Activated CD4-positive, alpha-beta T cell treated with anti-CD3 and anti-CD28 coated beads, Interleukin-2, Interleukin-6, amounts not matched to agents 100 ng/mL and 50 ng/mL, durations not matched to agents 16 hours and 8 hours (primary cell): ENCODE data around the gene KLHL17.

ENCODE experiments used
- DNase-seq: peaks from one replicate; pipeline ENCODE4 v3.0.0-alpha.2; 2020

KLHL17 gene

DNA sequence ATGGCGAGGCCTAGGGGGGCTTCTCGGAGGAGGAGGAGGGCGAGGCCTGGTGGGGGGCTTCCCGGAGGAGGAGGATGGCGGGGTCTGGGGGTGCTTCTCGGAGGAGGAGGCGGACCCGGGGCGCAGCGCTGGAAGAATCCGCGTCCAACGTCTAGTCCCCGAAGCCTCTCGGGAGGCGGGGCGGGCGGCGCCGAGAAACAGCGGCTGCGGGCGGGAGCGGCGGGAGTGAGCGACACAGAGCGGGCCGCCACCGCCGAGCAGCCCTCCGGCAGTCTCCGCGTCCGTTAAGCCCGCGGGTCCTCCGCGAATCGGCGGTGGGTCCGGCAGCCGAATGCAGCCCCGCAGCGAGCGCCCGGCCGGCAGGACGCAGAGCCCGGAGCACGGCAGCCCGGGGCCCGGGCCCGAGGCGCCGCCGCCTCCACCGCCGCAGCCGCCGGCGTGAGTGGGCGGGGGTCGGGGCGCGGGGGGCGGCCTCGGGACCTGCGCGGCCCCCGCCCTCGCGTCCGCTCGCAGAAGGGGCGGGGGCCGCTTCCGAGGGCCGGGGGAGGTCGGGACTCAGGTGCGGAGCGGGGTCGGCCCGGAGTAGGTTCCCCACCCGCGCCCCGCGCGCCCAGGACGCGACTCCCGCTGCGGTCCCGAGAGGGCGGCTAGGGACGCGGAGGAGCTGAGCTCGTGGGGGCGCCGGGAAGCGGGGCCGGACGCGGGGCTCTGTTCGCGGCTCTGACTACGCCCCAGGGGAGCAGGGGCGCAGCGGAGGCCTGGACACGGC, at the start of gene KLHL17:
KLHL17 (plus strand) TSS at position 222 of the 769 bp plus-strand sequence; CDS start at position 332, 110 bp downstream.
- peak; percentile 89 for DNase-seq

DNA sequence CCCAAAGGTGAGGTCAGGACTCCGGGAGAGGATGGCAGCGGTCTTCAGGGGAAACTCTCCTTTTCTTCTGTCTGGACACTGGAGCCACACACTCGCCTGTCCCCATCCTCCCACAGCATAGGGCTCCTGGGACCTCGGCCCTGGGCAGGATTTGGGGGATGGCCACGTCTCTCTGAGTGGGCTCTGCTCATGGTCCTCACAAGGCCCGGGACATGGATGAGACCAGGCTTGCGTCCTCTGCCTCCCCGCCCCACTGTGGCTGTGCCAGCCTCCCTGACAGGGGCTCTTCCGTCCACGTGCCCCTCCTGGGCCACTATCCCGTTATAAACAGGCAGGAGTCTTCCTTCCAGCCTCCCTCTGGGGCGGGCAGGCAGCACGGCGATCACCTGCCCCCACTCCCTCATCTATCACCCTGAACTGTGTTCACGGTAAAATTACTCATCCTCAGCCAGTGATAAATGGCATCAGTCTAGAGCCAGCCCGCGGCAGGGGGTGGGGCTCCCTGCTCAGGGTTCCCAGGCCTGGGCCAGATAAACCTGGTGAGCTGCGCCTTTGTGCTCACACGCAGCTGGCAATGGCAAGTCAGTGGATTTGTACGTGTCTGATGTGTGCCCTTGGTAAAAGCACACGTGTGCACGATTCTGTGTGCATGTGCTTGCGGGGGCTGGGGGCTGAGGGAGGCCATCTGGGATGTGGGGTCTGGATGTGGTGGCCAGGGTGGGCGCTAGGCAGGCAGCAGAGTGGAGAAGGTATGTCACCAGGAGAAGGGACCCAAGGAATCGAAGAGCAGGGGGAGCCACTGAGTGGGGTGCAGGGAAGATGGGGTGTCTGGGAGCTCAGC, 49.3 kb upstream of the KLHL17 start:
- no peak for DNase-seq

DNA sequence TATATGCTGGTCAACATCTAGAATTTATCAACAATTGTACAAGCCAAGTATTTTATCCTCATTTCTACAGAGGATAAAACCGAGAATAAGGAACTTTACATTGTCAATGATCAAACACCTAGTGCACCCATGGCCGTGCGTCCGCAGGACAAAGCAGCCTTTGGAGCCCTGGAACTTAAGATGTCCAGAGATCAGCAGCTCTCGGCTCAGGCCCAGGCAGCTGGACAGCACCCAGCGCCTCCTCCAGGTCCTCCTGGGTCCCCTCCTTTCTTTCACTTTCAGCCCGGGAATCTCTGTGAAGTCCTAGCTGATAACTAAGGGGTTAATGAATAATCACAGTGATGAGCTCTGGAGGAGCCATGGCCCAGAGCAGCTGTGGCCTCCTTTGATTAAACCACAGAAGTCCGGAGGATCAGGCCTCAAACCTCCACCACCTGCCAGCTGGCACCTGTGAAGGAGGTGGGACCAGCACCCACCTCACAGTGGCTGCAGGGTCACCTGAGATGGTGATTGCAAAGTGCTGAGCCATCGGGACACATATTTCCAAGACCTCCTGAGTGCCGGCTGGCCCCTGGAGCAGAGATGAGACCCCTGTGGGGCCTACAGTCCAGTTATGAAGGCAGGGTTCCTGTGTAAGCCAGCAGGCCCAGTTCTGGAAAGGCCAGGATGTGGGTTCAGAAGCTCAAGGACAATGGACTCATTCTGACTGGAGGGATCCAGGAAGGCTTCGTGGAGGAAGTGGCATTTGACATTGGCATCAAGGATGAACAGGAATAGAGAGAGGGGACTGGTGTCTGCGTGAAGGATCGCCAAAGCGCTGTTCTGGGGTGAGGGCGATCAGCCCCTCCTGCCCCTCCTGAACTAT, 48.3 kb upstream of the KLHL17 start:
- DNase-seq: no peak

- DNase-seq: no peak
Measured at GRCh38 chr1:912740-913301, 47.6 kb upstream of the KLHL17 start.

DNA sequence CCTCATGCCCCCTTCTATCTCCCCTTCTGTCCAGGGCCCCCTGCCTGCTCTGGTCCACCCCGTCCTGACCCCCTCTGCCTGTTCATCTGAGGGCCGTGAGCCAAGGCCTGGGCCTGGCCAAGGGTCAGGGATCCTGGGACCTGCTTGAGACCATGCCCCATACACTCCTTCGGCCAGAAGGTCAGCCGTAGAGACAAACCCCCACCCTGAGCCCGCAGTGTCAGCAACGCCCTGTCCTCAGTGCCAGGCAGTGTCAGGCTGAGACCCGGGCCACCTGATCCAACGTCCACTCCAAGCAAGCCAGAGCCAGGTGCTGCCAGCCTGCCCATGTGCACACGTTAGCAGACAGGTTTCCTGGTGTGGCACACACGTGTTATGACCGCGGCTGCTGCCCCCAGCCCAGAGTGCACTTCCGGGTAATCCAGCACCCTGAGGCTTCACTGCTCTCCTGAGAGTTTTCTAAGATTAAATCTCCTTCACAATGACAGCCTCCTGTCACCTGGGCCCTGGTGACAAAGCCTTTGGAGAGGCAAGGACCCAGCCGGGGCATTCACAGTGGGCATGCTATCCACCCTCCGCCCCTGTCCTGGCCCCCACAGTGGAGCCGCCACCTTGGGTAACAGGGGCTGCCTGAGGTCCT, 46.8 kb upstream of the KLHL17 start:
- no peak for DNase-seq

GRCh38 chr1:914131-914890, 46.1 kb upstream of the KLHL17 start:
- DNase-seq: no peak

GRCh38 chr1:914891-915280, 45.5 kb upstream of the KLHL17 start:
- no peak for DNase-seq

- DNase-seq: no peak
Measured at GRCh38 chr1:915295-916172, 44.9 kb upstream of the KLHL17 start.

- DNase-seq: no peak
Measured at GRCh38 chr1:916173-917075, 44.0 kb upstream of the KLHL17 start.

- DNase-seq: no peak
Measured at GRCh38 chr1:917076-917459, 43.3 kb upstream of the KLHL17 start.

GRCh38 chr1:917466-918091, 42.8 kb upstream of the KLHL17 start:
- DNase-seq: no peak

- no peak for DNase-seq
Measured at GRCh38 chr1:918353-918752, 42.0 kb upstream of the KLHL17 start.

- no peak for DNase-seq
Measured at GRCh38 chr1:918843-919242, 41.5 kb upstream of the KLHL17 start.

- no peak for DNase-seq
Measured at GRCh38 chr1:919271-919872, 41.0 kb upstream of the KLHL17 start.

DNA sequence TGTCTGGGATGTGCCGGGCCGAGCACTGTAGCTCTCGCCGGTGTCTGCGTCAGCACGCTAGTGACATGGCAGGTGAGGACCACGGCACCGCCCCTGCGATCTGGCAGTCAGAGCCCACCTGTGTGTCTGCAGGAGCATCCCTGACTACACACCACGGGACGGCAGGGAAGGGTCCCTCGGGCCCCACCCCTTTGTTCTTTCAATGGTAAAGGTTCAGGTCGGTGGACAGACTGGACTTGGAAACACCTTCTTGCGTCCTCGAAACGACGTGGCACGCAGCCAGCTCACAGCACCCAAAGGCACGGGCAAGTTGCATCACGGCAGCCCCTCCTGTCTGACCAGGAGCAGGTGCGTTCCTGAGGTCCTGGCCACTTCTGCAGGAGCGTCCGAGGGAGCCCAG, 40.4 kb upstream of the KLHL17 start:
- DNase-seq: no peak

DNA sequence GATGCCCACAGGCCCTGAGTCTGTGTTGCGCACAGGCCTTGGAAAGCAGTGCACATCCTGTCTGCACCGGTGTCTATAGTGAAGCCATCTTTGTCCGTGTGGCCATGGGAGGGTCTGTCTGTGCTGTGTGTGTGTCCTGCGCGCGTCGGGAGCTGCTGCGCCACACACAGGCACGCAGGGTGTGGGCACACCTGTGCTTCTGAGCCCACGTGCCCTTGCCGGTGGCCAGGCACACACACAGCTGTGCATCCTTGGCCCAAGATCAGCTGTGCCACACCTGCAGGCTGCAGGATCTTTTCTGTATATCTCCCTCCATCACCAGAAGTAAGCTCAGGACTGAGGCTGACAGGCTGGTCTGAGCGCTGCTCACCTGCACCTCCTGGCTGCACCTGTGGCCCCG, 39.9 kb upstream of the KLHL17 start:
- no peak for DNase-seq

- no peak for DNase-seq
Measured at GRCh38 chr1:921011-921837, 39.2 kb upstream of the KLHL17 start.
